Gastroesophageal sphincter (tissue), 3 donors: Measurements from ENCODE around the gene SF3B6.

Experiments used
- EP300 ChIP-seq: sonication (generic); formaldehyde crosslinking; IDR thresholded peaks from one replicate; pipeline ENCODE4 v1.6.1; 2017; ENCODE audit warnings: antibody characterized with exemption, mild to moderate bottlenecking
- POLR2A ChIP-seq, 2 donors: fragments of 450-650 bp; IDR thresholded peaks; one replicate each; pipeline ENCODE4 v1.6.1; 2017; ENCODE audit warnings: antibody characterized with exemption in 2 of 2, mild to moderate bottlenecking in 2 of 2, moderate library complexity in 1 of 2
- POLR2AphosphoS5 ChIP-seq: sonication (generic); formaldehyde crosslinking; IDR thresholded peaks from one replicate; pipeline ENCODE4 v1.6.1; 2017; ENCODE audit warnings: antibody characterized with exemption
- TF ChIP-seq, protein P1 (sequence below), 4 experiments: fragments of 200-600 bp in 2 of 4; fragments of 450-650 bp in 2 of 4; sonication (generic) in 1 of 4; IDR thresholded peaks; one replicate each; pipeline ENCODE4 v1.5.1; 2017 to 2019; ENCODE audit warnings: antibody characterized with exemption in 4 of 4, mild to moderate bottlenecking in 2 of 4, moderate library complexity in 2 of 4

DNA sequence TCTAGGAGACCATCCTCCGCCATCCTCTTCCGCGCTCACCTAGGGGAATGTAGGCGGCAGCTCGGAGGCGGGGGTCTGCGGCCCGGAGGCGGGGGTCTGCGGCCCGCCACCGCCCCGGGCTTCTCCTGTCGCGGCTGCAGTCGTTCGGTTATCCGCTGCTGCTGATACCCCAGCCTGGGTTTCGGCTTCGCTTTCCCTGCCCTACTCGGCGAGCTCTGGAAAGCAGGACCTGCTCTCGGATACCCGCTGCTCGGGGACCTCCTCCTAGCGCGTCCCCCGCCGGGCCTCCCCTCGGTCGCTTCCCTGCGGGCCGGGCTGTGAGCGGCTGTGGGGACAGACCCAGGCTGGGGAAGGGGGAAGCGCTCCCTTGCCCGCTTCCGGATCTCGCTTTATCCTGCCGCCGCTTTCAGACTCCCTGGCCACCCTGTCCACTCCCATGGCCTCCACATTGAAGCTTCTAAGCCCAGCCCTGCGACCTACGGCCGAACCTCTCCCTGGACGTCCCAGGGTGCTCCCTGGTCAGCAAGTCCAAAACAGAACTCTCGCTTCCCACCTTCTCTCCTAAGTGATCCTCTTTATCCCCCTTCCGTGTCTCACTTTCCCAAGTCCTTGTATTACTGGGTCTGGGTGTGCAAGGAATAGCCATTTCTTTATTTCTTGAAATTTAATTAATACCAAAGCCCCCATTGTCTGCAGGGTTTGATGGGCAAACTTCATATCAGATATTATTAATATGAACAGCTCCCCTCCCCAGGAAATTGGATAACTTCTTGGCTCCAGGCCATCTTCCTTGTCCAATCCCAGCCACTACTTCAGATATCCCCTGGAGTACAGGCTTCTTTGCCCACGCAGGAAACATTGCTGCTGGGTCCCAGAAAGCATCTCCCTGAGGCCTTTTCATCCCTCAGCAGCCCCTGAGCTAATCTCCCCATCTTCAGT, 25.8 kb downstream of the SF3B6 start:
- TF ChIP-seq, protein P1, sequence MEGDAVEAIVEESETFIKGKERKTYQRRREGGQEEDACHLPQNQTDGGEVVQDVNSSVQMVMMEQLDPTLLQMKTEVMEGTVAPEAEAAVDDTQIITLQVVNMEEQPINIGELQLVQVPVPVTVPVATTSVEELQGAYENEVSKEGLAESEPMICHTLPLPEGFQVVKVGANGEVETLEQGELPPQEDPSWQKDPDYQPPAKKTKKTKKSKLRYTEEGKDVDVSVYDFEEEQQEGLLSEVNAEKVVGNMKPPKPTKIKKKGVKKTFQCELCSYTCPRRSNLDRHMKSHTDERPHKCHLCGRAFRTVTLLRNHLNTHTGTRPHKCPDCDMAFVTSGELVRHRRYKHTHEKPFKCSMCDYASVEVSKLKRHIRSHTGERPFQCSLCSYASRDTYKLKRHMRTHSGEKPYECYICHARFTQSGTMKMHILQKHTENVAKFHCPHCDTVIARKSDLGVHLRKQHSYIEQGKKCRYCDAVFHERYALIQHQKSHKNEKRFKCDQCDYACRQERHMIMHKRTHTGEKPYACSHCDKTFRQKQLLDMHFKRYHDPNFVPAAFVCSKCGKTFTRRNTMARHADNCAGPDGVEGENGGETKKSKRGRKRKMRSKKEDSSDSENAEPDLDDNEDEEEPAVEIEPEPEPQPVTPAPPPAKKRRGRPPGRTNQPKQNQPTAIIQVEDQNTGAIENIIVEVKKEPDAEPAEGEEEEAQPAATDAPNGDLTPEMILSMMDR (IDR thresholded peaks at IDR 0.05) = no peak
- TF ChIP-seq POLR2AphosphoS5 (no peak), POLR2A (IDR thresholded peaks at IDR 0.05) (no peak), EP300 (no peak)
